GM23338 (cell line): ENCODE data around the gene MITD1. TPM values are rescaled to one million over a fixed set of nuclear protein-coding genes. Genes with fewer than 3 reads are reported as not detected.
A peak's percentile ranks its signal among the peaks of the same experiment; 100 is the strongest.

Experiments
- ATAC-seq: fragments of 200-7000 bp; cut with Tn5 transposase; 3 replicates; pipeline ENCODE4 v1.9.1; 2020
- DNase-seq: peaks from one replicate; pipeline ENCODE4 v3.0.0-alpha.2; 2015; ENCODE audit warnings: low spot score
- H2AFZ ChIP-seq: fragments of 200-600 bp; sonication (generic); 2 replicates; pipeline ENCODE4 v1.8.0; 2016; ENCODE audit warnings: antibody characterized with exemption, mild to moderate bottlenecking, moderate library complexity
- H3F3A ChIP-seq: fragments of 200-600 bp; sonication (generic); replicated peaks from 2 replicates; pipeline ENCODE4 v1.8.0; 2017; ENCODE audit warnings: antibody characterized with exemption, mixed run types, low read depth
- H3K27ac ChIP-seq: fragments of 200-600 bp; sonication (generic); 2 replicates; pipeline ENCODE4 v1.6.1; 2016; ENCODE audit warnings: low read depth
- H3K27me3 ChIP-seq: fragments of 200-600 bp; sonication (generic); 2 replicates; pipeline ENCODE4 v1.8.0; 2016; ENCODE audit warnings: mild to moderate bottlenecking, mixed run types, moderate library complexity; ENCODE audit not compliant: insufficient read depth
- H3K36me3 ChIP-seq: fragments of 200-600 bp; sonication (generic); 2 replicates; pipeline ENCODE4 v1.8.0; 2016; ENCODE audit warnings: mild to moderate bottlenecking; ENCODE audit not compliant: insufficient read depth
- H3K4me1 ChIP-seq: fragments of 200-600 bp; sonication (generic); 2 replicates; pipeline ENCODE4 v1.8.0; 2016; ENCODE audit warnings: mild to moderate bottlenecking, moderate library complexity; ENCODE audit not compliant: insufficient read depth
- H3K4me2 ChIP-seq: fragments of 200-600 bp; sonication (generic); 2 replicates; pipeline ENCODE4 v1.7.1; 2017; ENCODE audit warnings: mixed run types
- H3K4me3 ChIP-seq: fragments of 200-600 bp; sonication (generic); 2 replicates; pipeline ENCODE4 v1.6.1; 2016; ENCODE audit warnings: mixed run types
- H3K79me2 ChIP-seq: fragments of 200-600 bp; sonication (generic); replicated peaks from 2 replicates; pipeline ENCODE4 v1.8.0; 2017; ENCODE audit warnings: mild to moderate bottlenecking; ENCODE audit not compliant: insufficient read depth
- H3K9me2 ChIP-seq: fragments of 200-600 bp; sonication (generic); 2 replicates; pipeline ENCODE4 v1.8.0; 2017; ENCODE audit not compliant: insufficient read depth
- H4K20me1 ChIP-seq: fragments of 200-600 bp; sonication (generic); replicated peaks from 2 replicates; pipeline ENCODE4 v1.8.0; 2017; ENCODE audit warnings: mild to moderate bottlenecking; ENCODE audit not compliant: insufficient read depth
- H3K27ac Mint-ChIP-seq: 2 replicates; pipeline ENCODE4 v1.8.0; 2020; ENCODE audit warnings: inconsistent platforms, mild to moderate bottlenecking, moderate library complexity, mixed read lengths
- H3K27me3 Mint-ChIP-seq: 3 replicates; pipeline ENCODE4 v1.8.0; 2022; ENCODE audit warnings: low read depth, mild to moderate bottlenecking, moderate library complexity, mixed read lengths, inconsistent platforms; ENCODE audit not compliant: insufficient read depth, poor library complexity
- H3K36me3 Mint-ChIP-seq: 3 replicates; pipeline ENCODE4 v1.8.0; 2021; ENCODE audit warnings: low read depth, mild to moderate bottlenecking, inconsistent platforms, moderate library complexity, mixed read lengths
- H3K4me1 Mint-ChIP-seq: 3 replicates; pipeline ENCODE4 v1.8.0; 2020; ENCODE audit warnings: mild to moderate bottlenecking, inconsistent platforms, mixed read lengths
- H3K4me3 Mint-ChIP-seq: 3 replicates; pipeline ENCODE4 v1.8.0; 2021; ENCODE audit warnings: moderate library complexity, mild to moderate bottlenecking, inconsistent platforms, mixed read lengths
- H3K9me3 Mint-ChIP-seq: 3 replicates; pipeline ENCODE4 v1.8.0; 2020; ENCODE audit warnings: moderate library complexity, mild to moderate bottlenecking, inconsistent platforms, mixed read lengths
- CREB1 ChIP-seq: fragments of 250-450 bp; sonication (Bioruptor Pico); IDR thresholded peaks from 2 replicates; pipeline ENCODE4 v1.5.0; 2020; ENCODE audit warnings: low read depth, mild to moderate bottlenecking, moderate library complexity
- JUNB ChIP-seq: IDR thresholded peaks from one replicate; pipeline ENCODE4 v1.6.1; 2016; ENCODE audit warnings: antibody characterized with exemption; ENCODE audit not compliant: unreplicated experiment
- NANOG ChIP-seq: IDR thresholded peaks from 2 replicates; pipeline ENCODE4 v1.6.1; 2016; ENCODE audit warnings: antibody characterized with exemption, borderline replicate concordance
- POLR2AphosphoS5 ChIP-seq: IDR thresholded peaks from 2 replicates; pipeline ENCODE4 v1.6.1; 2016; ENCODE audit warnings: antibody characterized with exemption, low read depth
- ZNF331 ChIP-seq: fragments of 250-450 bp; sonication (Bioruptor Pico); IDR thresholded peaks from 2 replicates; pipeline ENCODE4 v1.5.0; 2020; ENCODE audit warnings: low read depth, mild to moderate bottlenecking, moderate library complexity
- polyA plus RNA-seq: library from polyadenylated mRNA; unstranded; fragments of >200 nt; fragmentation: Nextera tagmentation; extraction: Ambion mirVana; gene quantifications from 2 replicates; pipeline ENCODE4 v1.2.1, GENCODE V29; 2016
- total RNA-seq: library from RNA; depleted of rRNA; stranded (reverse); fragments of >200 nt; shearing (Covaris generic); gene quantifications from 2 replicates; pipeline ENCODE4 v1.2.3, GENCODE V29; 2014
- TF ChIP-seq, protein P1 (sequence below), 2 experiments: fragments of 200-600 bp in 1 of 2; sonication (generic) in 1 of 2; conservative IDR thresholded peaks; 2 replicates each; pipeline versions ENCODE4 v1.5.1 to v1.6.1; 2016 to 2017; ENCODE audit warnings: antibody characterized with exemption in 2 of 2, low read depth in 2 of 2, mild to moderate bottlenecking in 2 of 2, moderate library complexity in 1 of 2
- TF ChIP-seq, protein P2 (sequence below): IDR thresholded peaks from 2 replicates; pipeline ENCODE4 v1.6.1; 2016; ENCODE audit warnings: antibody characterized with exemption
- TF ChIP-seq, protein P3 (sequence below): fragments of 250-450 bp; sonication (Bioruptor Pico); IDR thresholded peaks from 2 replicates; pipeline ENCODE4 v1.5.0; 2020; ENCODE audit warnings: mild to moderate bottlenecking, moderate library complexity

Gene MITD1
- total and polyA plus RNA-seq, 2 experiments from 2014 or later = 37.9 to 105 TPM

DNA sequence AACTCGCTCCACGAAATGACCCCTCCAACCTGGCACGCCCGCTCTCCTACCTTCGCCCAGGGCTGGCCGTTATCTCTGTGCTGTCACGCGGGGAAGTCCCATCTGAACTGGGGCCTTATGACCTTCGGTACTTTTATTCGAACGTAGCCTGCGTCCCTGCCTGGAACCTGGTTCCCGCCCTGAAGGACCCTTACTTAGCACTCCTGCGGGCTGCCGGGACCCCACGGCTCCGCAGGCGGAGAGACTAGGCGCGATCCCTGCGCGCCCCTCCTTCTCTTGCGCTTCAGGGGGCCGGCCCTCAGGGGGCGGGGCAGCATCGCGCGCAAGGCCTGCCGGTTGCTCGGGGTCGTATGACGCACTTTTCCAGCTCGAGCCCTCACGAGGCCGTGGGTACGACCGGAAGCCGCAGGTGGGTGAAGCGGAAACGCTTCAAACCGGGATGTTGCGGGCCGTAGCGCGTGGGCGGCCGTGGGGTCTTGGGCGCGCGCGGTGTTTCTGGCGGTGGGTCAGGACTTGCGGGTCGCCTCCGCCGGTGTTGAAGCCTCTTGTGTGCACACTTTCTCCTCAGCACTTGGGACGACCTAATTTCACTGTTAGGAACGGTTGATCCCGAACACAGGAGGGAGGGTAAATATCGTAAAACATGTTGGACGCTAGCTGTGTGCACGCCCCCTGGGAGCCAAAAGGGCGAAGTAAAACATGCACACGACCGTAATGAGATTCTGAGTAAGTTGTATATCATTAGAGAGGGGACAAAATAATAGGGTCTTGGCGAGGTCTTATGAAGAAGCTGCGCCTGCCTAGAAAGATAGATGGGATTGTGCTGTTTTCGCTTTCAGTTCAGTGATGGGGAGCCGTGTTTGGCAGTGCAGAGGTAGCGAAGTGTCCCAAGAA, 26.0 kb downstream of the MITD1 start, which contains the start of the genes LIPT1 and TSGA10:
Gene LIPT1, plus strand, starts transcription at position 325 of the 894 bp plus-strand sequence. CDS start 6,991 bp downstream, outside the sequence.
Gene TSGA10, minus strand, starts transcription at position 300 of the 894 bp plus-strand sequence. CDS start 45,503 bp downstream, outside the sequence.
- H3K4me3 Mint-ChIP-seq = peak within 1 kb of the TSS; percentile 87
- Histone ChIP-seq H3K36me3 (peaks cover 8% of the 10 kb centered on the region; the same call in 1 of the 2 replicates), H3K27me3 (no peaks in the 10 kb centered on the region), H3K79me2 (peaks cover 16% of the 10 kb centered on the region), H3K4me1 (peaks cover 14% of the 10 kb centered on the region), H2AFZ (peak within 1 kb of the TSS; percentile 99), H3K27ac (peak within 1 kb of the TSS; percentile 74; the same call in 1 of the 2 replicates), H3K9me2 (no peaks in the 10 kb centered on the region), H3K4me2 (peak within 1 kb of the TSS; percentile 97), H4K20me1 (0 out of 2 replicates have a peak, but pooled peaks cover 4% of the 10 kb centered on the region), H3F3A (no peaks in the 10 kb centered on the region), H3K4me3 (peak within 1 kb of the TSS; percentile 92)
- ATAC-seq = peak; percentile 92
- H3K4me1 Mint-ChIP-seq = peaks cover 16% of the 10 kb centered on the region
- peak; percentile 91 for DNase-seq
- peak within 1 kb of the TSS; percentile 95 for H3K27ac Mint-ChIP-seq
- peak; percentile 80 for TF ChIP-seq CREB1 (CRISPR knock-in tag)
- no peak for TF ChIP-seq ZNF331
- TF ChIP-seq NANOG = no peak
- peak; percentile 92 for TF ChIP-seq POLR2AphosphoS5
- TF ChIP-seq, protein P1, sequence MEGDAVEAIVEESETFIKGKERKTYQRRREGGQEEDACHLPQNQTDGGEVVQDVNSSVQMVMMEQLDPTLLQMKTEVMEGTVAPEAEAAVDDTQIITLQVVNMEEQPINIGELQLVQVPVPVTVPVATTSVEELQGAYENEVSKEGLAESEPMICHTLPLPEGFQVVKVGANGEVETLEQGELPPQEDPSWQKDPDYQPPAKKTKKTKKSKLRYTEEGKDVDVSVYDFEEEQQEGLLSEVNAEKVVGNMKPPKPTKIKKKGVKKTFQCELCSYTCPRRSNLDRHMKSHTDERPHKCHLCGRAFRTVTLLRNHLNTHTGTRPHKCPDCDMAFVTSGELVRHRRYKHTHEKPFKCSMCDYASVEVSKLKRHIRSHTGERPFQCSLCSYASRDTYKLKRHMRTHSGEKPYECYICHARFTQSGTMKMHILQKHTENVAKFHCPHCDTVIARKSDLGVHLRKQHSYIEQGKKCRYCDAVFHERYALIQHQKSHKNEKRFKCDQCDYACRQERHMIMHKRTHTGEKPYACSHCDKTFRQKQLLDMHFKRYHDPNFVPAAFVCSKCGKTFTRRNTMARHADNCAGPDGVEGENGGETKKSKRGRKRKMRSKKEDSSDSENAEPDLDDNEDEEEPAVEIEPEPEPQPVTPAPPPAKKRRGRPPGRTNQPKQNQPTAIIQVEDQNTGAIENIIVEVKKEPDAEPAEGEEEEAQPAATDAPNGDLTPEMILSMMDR (conservative IDR thresholded peaks at IDR 0.05; ENCODE audit: low read depth in 2 of 2) = 0 out of 4 replicates have a peak, but pooled peaks of 1 of the 2 experiments have one; percentile 19
- TF ChIP-seq, protein P2, sequence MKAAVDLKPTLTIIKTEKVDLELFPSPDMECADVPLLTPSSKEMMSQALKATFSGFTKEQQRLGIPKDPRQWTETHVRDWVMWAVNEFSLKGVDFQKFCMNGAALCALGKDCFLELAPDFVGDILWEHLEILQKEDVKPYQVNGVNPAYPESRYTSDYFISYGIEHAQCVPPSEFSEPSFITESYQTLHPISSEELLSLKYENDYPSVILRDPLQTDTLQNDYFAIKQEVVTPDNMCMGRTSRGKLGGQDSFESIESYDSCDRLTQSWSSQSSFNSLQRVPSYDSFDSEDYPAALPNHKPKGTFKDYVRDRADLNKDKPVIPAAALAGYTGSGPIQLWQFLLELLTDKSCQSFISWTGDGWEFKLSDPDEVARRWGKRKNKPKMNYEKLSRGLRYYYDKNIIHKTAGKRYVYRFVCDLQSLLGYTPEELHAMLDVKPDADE = peak; percentile 37; the same call in 1 of the 2 replicates
- H3K36me3 Mint-ChIP-seq = peaks cover 18% of the 10 kb centered on the region
- peaks cover 4% of the 10 kb centered on the region for H3K27me3 Mint-ChIP-seq
- no peaks in the 10 kb centered on the region for H3K9me3 Mint-ChIP-seq

DNA sequence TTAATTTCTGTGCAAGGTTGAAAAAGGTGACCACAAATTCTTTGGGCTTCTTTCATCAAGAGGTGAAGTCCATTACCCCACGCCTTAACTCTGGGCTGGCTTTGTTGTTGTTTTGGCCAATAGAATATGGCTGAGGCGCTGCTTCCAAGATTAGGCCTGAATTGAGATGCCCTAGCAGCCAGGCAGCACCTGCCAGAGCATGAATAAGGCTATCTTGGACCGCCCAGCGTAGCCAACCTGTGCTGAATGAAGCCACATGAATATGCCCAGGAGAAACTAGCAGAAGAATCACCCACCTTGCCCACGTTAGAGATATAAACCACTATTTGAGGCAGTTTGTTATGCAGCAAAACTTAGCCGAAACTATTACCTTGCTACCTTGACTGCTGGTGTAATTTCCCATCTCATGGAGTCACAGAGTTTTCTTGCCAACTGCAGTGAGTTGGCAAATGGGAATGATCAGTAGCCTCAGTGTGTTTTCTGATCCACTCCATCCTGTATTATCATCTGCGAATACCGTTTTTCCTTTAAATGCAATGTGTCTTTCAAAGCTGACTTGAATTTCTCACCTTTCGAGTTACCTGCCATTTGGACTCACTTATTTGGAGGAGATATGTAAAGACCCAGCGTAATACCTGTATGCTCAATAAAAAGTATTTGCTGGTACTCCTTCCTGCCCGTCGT, 26.8 kb downstream of the MITD1 start:
- peak overlapping the region; percentile 92 for H3K4me3 ChIP-seq
- H3K27ac ChIP-seq = no peak overlapping the region
- DNase-seq (peak; percentile 4), ATAC-seq (no peak)
- H3K36me3 ChIP-seq = peaks cover 4% of the 10 kb centered on the region; the same call in 1 of the 2 replicates
- peaks cover 16% of the 10 kb centered on the region for H3K79me2 ChIP-seq
- Mint-ChIP-seq H3K4me1 (peaks cover 16% of the 10 kb centered on the region), H3K36me3 (peaks cover 13% of the 10 kb centered on the region), H3K27me3 (peaks cover 4% of the 10 kb centered on the region), H3K4me3 (peak overlapping the region; percentile 87), H3K27ac (peak overlapping the region; percentile 95), H3K9me3 (no peaks in the 10 kb centered on the region)
- peaks cover 4% of the 10 kb centered on the region; the same call in 1 of the 2 replicates for H4K20me1 ChIP-seq
- no peaks in the 10 kb centered on the region for H3K9me2 ChIP-seq
- H3K4me1 ChIP-seq = peaks cover 14% of the 10 kb centered on the region
- H3K27me3 ChIP-seq = no peaks in the 10 kb centered on the region
- H3F3A ChIP-seq = no peaks in the 10 kb centered on the region
- peak overlapping the region; percentile 97 for H3K4me2 ChIP-seq
- H2AFZ ChIP-seq = peak overlapping the region; percentile 99
- TF ChIP-seq, protein P3, sequence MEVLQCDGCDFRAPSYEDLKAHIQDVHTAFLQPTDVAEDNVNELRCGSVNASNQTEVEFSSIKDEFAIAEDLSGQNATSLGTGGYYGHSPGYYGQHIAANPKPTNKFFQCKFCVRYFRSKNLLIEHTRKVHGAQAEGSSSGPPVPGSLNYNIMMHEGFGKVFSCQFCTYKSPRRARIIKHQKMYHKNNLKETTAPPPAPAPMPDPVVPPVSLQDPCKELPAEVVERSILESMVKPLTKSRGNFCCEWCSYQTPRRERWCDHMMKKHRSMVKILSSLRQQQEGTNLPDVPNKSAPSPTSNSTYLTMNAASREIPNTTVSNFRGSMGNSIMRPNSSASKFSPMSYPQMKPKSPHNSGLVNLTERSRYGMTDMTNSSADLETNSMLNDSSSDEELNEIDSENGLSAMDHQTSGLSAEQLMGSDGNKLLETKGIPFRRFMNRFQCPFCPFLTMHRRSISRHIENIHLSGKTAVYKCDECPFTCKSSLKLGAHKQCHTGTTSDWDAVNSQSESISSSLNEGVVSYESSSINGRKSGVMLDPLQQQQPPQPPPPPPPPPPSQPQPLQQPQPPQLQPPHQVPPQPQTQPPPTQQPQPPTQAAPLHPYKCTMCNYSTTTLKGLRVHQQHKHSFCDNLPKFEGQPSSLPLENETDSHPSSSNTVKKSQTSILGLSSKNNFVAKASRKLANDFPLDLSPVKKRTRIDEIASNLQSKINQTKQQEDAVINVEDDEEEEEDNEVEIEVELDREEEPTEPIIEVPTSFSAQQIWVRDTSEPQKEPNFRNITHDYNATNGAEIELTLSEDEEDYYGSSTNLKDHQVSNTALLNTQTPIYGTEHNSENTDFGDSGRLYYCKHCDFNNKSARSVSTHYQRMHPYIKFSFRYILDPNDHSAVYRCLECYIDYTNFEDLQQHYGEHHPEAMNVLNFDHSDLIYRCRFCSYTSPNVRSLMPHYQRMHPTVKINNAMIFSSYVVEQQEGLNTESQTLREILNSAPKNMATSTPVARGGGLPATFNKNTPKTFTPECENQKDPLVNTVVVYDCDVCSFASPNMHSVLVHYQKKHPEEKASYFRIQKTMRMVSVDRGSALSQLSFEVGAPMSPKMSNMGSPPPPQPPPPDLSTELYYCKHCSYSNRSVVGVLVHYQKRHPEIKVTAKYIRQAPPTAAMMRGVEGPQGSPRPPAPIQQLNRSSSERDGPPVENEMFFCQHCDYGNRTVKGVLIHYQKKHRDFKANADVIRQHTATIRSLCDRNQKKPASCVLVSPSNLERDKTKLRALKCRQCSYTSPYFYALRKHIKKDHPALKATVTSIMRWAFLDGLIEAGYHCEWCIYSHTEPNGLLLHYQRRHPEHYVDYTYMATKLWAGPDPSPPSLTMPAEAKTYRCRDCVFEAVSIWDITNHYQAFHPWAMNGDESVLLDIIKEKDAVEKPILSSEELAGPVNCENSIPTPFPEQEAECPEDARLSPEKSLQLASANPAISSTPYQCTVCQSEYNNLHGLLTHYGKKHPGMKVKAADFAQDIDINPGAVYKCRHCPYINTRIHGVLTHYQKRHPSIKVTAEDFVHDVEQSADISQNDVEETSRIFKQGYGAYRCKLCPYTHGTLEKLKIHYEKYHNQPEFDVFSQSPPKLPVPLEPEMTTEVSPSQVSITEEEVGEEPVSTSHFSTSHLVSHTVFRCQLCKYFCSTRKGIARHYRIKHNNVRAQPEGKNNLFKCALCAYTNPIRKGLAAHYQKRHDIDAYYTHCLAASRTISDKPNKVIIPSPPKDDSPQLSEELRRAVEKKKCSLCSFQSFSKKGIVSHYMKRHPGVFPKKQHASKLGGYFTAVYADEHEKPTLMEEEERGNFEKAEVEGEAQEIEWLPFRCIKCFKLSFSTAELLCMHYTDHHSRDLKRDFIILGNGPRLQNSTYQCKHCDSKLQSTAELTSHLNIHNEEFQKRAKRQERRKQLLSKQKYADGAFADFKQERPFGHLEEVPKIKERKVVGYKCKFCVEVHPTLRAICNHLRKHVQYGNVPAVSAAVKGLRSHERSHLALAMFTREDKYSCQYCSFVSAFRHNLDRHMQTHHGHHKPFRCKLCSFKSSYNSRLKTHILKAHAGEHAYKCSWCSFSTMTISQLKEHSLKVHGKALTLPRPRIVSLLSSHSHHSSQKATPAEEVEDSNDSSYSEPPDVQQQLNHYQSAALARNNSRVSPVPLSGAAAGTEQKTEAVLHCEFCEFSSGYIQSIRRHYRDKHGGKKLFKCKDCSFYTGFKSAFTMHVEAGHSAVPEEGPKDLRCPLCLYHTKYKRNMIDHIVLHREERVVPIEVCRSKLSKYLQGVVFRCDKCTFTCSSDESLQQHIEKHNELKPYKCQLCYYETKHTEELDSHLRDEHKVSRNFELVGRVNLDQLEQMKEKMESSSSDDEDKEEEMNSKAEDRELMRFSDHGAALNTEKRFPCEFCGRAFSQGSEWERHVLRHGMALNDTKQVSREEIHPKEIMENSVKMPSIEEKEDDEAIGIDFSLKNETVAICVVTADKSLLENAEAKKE (CRISPR knock-in tag) = no peak
- no peak for TF ChIP-seq JUNB
- no peak for TF ChIP-seq ZNF331
